Liver (tissue), 9 donors: ENCODE data around the gene TMEM19. TPM values are rescaled to one million over a fixed set of nuclear protein-coding genes. Genes with fewer than 3 reads are reported as not detected.

ENCODE experiments used
- DNase-seq: peaks from one replicate; pipeline ENCODE4 v3.0.0-alpha.2; 2017; ENCODE audit warnings: low spot score
- H3K27ac ChIP-seq, 2 donors: one replicate each; pipeline ENCODE4 v1.7.0; 2013; ENCODE audit warnings: inconsistent platforms in 2 of 2, low read length in 2 of 2, control low read depth in 1 of 2, low read depth in 1 of 2, mild to moderate bottlenecking in 1 of 2
- H3K27me3 ChIP-seq, 4 donors: one replicate each; pipeline versions ENCODE4 v1.6.1 to v1.7.0; 2013; ENCODE audit warnings: low read length in 3 of 4, inconsistent platforms in 1 of 4, mild to moderate bottlenecking in 1 of 4, moderate library complexity in 1 of 4; ENCODE audit not compliant: control insufficient read depth in 4 of 4, insufficient read depth in 4 of 4
- H3K36me3 ChIP-seq, 4 donors: one replicate each; pipeline versions ENCODE4 v1.6.1 to v1.7.0; 2013; ENCODE audit warnings: low read length in 3 of 4, mild to moderate bottlenecking in 3 of 4, low read depth in 1 of 4, moderate library complexity in 1 of 4; ENCODE audit not compliant: control insufficient read depth in 4 of 4, insufficient read depth in 3 of 4
- H3K4me1 ChIP-seq, 4 donors: one replicate each; pipeline versions ENCODE4 v1.6.1 to v1.7.0; 2013; ENCODE audit warnings: low read length in 3 of 4, mild to moderate bottlenecking in 3 of 4, moderate library complexity in 1 of 4; ENCODE audit not compliant: control insufficient read depth in 4 of 4, insufficient read depth in 4 of 4
- H3K4me3 ChIP-seq, 3 donors: one replicate each; pipeline versions ENCODE4 v1.6.1 to v1.7.0; 2013; ENCODE audit warnings: low read length in 3 of 3, control low read depth in 1 of 3, low read depth in 1 of 3, mild to moderate bottlenecking in 1 of 3
- H3K9ac ChIP-seq, 2 donors: one replicate each; pipeline ENCODE4 v1.7.0; 2013; ENCODE audit warnings: low read length in 2 of 2, mild to moderate bottlenecking in 2 of 2, moderate library complexity in 2 of 2, control low read depth in 1 of 2, low read depth in 1 of 2
- H3K9me3 ChIP-seq, 4 donors: one replicate each; pipeline versions ENCODE4 v1.6.1 to v1.7.0; 2013; ENCODE audit warnings: low read length in 3 of 4; ENCODE audit not compliant: control insufficient read depth in 4 of 4
- CTCF ChIP-seq: fragments of 150-350 bp; IDR thresholded peaks from 2 replicates; pipeline ENCODE4 v1.5.1; 2017; ENCODE audit warnings: improper control_type of control experiment, low read depth, low read length; ENCODE audit not compliant: missing input control
- EGR1 ChIP-seq, 2 donors: IDR thresholded peaks; 2 replicates each; pipeline ENCODE4 v1.6.1; 2016 to 2018; ENCODE audit warnings: antibody characterized with exemption in 2 of 2, low read depth in 2 of 2
- FOXA1 ChIP-seq: IDR thresholded peaks from 2 replicates; pipeline ENCODE4 v1.6.1; 2016; ENCODE audit warnings: antibody characterized with exemption
- GABPA ChIP-seq, 2 donors: IDR thresholded peaks in 1 of 2; conservative IDR thresholded peaks in 1 of 2; 2 replicates each; pipeline ENCODE4 v1.6.1; 2016; ENCODE audit warnings: antibody characterized with exemption in 2 of 2, mild to moderate bottlenecking in 1 of 2, moderate library complexity in 1 of 2
- HNF4A ChIP-seq, 2 donors: conservative IDR thresholded peaks; 2 replicates each; pipeline ENCODE4 v1.6.1; 2016; ENCODE audit warnings: antibody characterized with exemption in 2 of 2, mild to moderate bottlenecking in 2 of 2
- HNF4G ChIP-seq: IDR thresholded peaks from 2 replicates; pipeline ENCODE4 v1.6.1; 2016; ENCODE audit warnings: antibody characterized with exemption
- JUND ChIP-seq, 2 donors: IDR thresholded peaks; 2 replicates each; pipeline ENCODE4 v1.6.1; 2016; ENCODE audit warnings: antibody characterized with exemption in 2 of 2
- NR2F2 ChIP-seq: IDR thresholded peaks from 2 replicates; pipeline ENCODE4 v1.6.1; 2016; ENCODE audit warnings: antibody characterized with exemption
- RAD21 ChIP-seq, 2 donors: IDR thresholded peaks; 2 replicates each; pipeline ENCODE4 v1.6.1; 2016; ENCODE audit warnings: antibody characterized with exemption in 2 of 2, mild to moderate bottlenecking in 2 of 2
- SP1 ChIP-seq: IDR thresholded peaks from 2 replicates; pipeline ENCODE4 v1.6.1; 2018; ENCODE audit warnings: antibody characterized with exemption, mild to moderate bottlenecking
- TAF1 ChIP-seq: conservative IDR thresholded peaks from 2 replicates; pipeline ENCODE4 v1.6.1; 2016; ENCODE audit warnings: antibody characterized with exemption, mild to moderate bottlenecking
- ZBTB33 ChIP-seq: IDR thresholded peaks from 2 replicates; pipeline ENCODE4 v1.6.1; 2016; ENCODE audit warnings: antibody characterized with exemption
- WGBS: extraction: QIAGEN DNeasy Blood & Tissue Kit; methylation state at CpG from one replicate; pipeline ENCODE4 v1.1.7; 2013; 5-methylcytosine and 5-hydroxymethylcytosine counted together
- polyA plus RNA-seq, 2 donors: library from polyadenylated mRNA; stranded (reverse) in 1 of 2; unstranded in 1 of 2; fragments of 200-250 nt in 1 of 2; fragments of >200 nt in 1 of 2; fragmentation: Nextera tagmentation in 1 of 2; extraction: Ambion mirVana in 1 of 2; gene quantifications; one replicate each; pipeline versions ENCODE4 v1.2.1 to v1.2.3, GENCODE V29; 2013 to 2015
- total RNA-seq, 2 donors: library from RNA; depleted of rRNA; stranded (reverse); fragments of >200 nt; gene quantifications; one replicate each; pipeline ENCODE4 v1.2.3, GENCODE V29; 2014
- donor health status: healthy.
- donor health status: healthy.
- donor health status: healthy.
- donor health status: healthy.
- donor health status: healthy.

Gene TMEM19
- total and polyA plus RNA-seq, 4 donors: 9.5 to 30.0 (median 11.4) TPM

- H3K9ac ChIP-seq: no peak overlapping the region
- H3K27me3 ChIP-seq: no peaks in the 10 kb centered on the region
- no peak for DNase-seq
- no peak overlapping the region for H3K4me3 ChIP-seq
- 87% methylated on average over 2 of the region's 2 CpGs for WGBS
- no peak for TF ChIP-seq EGR1 (IDR thresholded peaks at IDR 0.05; ENCODE audit: low read depth in 2 of 2)
- TF ChIP-seq RAD21 (IDR thresholded peaks at IDR 0.05): peak in 1 of 2 donors; percentile 32
- no peak overlapping the region for H3K27ac ChIP-seq
- peaks cover 6 to 61% (median 45%) of the 10 kb centered on the region in 4 donors for H3K36me3 ChIP-seq
- no peaks in the 10 kb centered on the region for H3K9me3 ChIP-seq
- no peaks in the 10 kb centered on the region for H3K4me1 ChIP-seq
Measured at GRCh38 chr12:71639341-71639760, 46.5 kb upstream of the TMEM19 start.

- 97% methylated on average over 2 of the region's 2 CpGs for WGBS
Measured at GRCh38 chr12:71640316-71640715, 45.6 kb upstream of the TMEM19 start.

GRCh38 chr12:71641390-71641789, 44.5 kb upstream of the TMEM19 start:
- Histone ChIP-seq H3K9ac (no peak overlapping the region), H3K4me1 (no peaks in the 10 kb centered on the region), H3K4me3 (no peak overlapping the region), H3K27me3 (no peaks in the 10 kb centered on the region), H3K27ac (no peak overlapping the region), H3K36me3 (peaks cover 10 to 55% (median 37%) of the 10 kb centered on the region in 4 donors), H3K9me3 (no peaks in the 10 kb centered on the region)
- TF ChIP-seq CTCF (no peak), ZBTB33 (no peak), EGR1 (IDR thresholded peaks at IDR 0.05; ENCODE audit: low read depth in 2 of 2) (no peak), TAF1 (no peak), SP1 (no peak)
- no peak for DNase-seq
- 89% methylated on average over 2 of the region's 2 CpGs for WGBS

More at GRCh38 chr12:71640316-71640715, 45.6 kb upstream of the TMEM19 start:
- TF ChIP-seq JUND (IDR thresholded peaks at IDR 0.05) (no peak), FOXA1 (no peak)
- no peaks in the 10 kb centered on the region for H3K27me3 ChIP-seq
- peaks cover 10 to 63% (median 42%) of the 10 kb centered on the region in 4 donors for H3K36me3 ChIP-seq
- H3K9ac ChIP-seq: no peak overlapping the region
- no peaks in the 10 kb centered on the region for H3K9me3 ChIP-seq
- H3K4me1 ChIP-seq: no peaks in the 10 kb centered on the region
- no peak overlapping the region for H3K4me3 ChIP-seq
- H3K27ac ChIP-seq: no peak overlapping the region
- no peak for DNase-seq

- WGBS: 91% methylated on average over 2 of the region's 2 CpGs
- no peaks in the 10 kb centered on the region for H3K4me1 ChIP-seq
- H3K27ac ChIP-seq: no peak overlapping the region
- TF ChIP-seq CTCF (no peak), FOXA1 (no peak), RAD21 (IDR thresholded peaks at IDR 0.05) (no peak), GABPA (IDR thresholded peaks at IDR 0.05 in 1 of 2, conservative IDR thresholded peaks at IDR 0.05 in 1 of 2) (no peak), JUND (IDR thresholded peaks at IDR 0.05) (no peak), HNF4A (conservative IDR thresholded peaks at IDR 0.05) (no peak), NR2F2 (no peak), HNF4G (no peak), TAF1 (no peak), EGR1 (IDR thresholded peaks at IDR 0.05; ENCODE audit: low read depth in 2 of 2) (no peak)
- no peak overlapping the region for H3K4me3 ChIP-seq
- H3K36me3 ChIP-seq: peaks cover 10 to 55% (median 41%) of the 10 kb centered on the region in 4 donors
- no peak overlapping the region for H3K9ac ChIP-seq
- H3K9me3 ChIP-seq: no peaks in the 10 kb centered on the region
- no peak for DNase-seq
- no peaks in the 10 kb centered on the region for H3K27me3 ChIP-seq
Measured at GRCh38 chr12:71642264-71642663, 43.6 kb upstream of the TMEM19 start.
